IMR-90 (cell line): ENCODE data around the gene FOXP1. TPM values are rescaled to one million over a fixed set of nuclear protein-coding genes. Genes with fewer than 3 reads are reported as not detected.

Experiments used
- ATAC-seq: fragments of 200-7000 bp; cut with Tn5 transposase; 2 replicates; pipeline ENCODE4 v1.9.1; 2020; ENCODE audit warnings: low read depth, mild to moderate bottlenecking, moderate library complexity
- BruUV-seq: library from RNA; stranded (reverse); fragments of 400-500 nt; replicated peaks from 2 replicates; lab custom pipeline; 2021; lab: Mats Ljungman, UMichigan
- CTCF ChIA-PET: fragments of 300-600 bp; formaldehyde crosslinking; extraction: SDS; loops from one replicate; lab custom pipeline; 2021; ENCODE audit warnings: antibody characterized with exemption; lab: Yijun Ruan, JAX
- POLR2A ChIA-PET: fragments of 300-600 bp; sonication (Branson Sonifier 250); formaldehyde crosslinking; loops from one replicate; lab custom pipeline; 2022; ENCODE audit warnings: antibody characterized with exemption; ENCODE audit not compliant: unreplicated experiment; lab: Charles Lee
- DNase-seq: peaks from one replicate; pipeline ENCODE4 v3.0.0; 2013
- H2AFZ ChIP-seq: replicated peaks from 2 replicates; pipeline ENCODE3; 2013; ENCODE audit warnings: low read length, mild to moderate bottlenecking; ENCODE audit not compliant: poor library complexity
- H2AK5ac ChIP-seq: 2 replicates; pipeline ENCODE4 v1.6.1; 2013; ENCODE audit warnings: low read depth, low read length, inconsistent platforms
- H2AK9ac ChIP-seq: replicated peaks from 2 replicates; pipeline ENCODE3; 2013; ENCODE audit warnings: mild to moderate bottlenecking, low read depth, low read length, moderate library complexity; ENCODE audit not compliant: poor library complexity
- H2BK120ac ChIP-seq: 2 replicates; pipeline ENCODE4 v1.6.1; 2013; ENCODE audit warnings: low read depth, low read length, inconsistent platforms
- H2BK15ac ChIP-seq: 3 replicates; pipeline ENCODE4 v1.6.1; 2013; ENCODE audit warnings: low read depth, low read length, inconsistent platforms
- H2BK20ac ChIP-seq: 2 replicates; pipeline ENCODE4 v1.6.1; 2013; ENCODE audit warnings: low read depth, mild to moderate bottlenecking, inconsistent platforms, low read length, moderate library complexity
- H2BK5ac ChIP-seq: 2 replicates; pipeline ENCODE4 v1.6.1; 2013; ENCODE audit warnings: mild to moderate bottlenecking, low read depth, low read length, inconsistent platforms; ENCODE audit not compliant: poor library complexity, severe bottlenecking
- H3K14ac ChIP-seq: replicated peaks from 2 replicates; pipeline ENCODE4 v1.6.1; 2013; ENCODE audit warnings: low read depth, low read length, inconsistent platforms
- H3K18ac ChIP-seq: 2 replicates; pipeline ENCODE4 v1.6.1; 2013; ENCODE audit warnings: low read depth, low read length, control low read depth
- H3K23ac ChIP-seq: 2 replicates; pipeline ENCODE4 v1.6.1; 2013; ENCODE audit warnings: low read depth, low read length, inconsistent platforms
- H3K27ac ChIP-seq: 2 replicates; pipeline ENCODE4 v1.5.1; 2013; ENCODE audit warnings: mild to moderate bottlenecking, control low read depth, low read length; ENCODE audit not compliant: insufficient read depth
- H3K27me3 ChIP-seq: 2 replicates; pipeline ENCODE4 v1.6.1; 2013; ENCODE audit warnings: low read length; ENCODE audit not compliant: control insufficient read depth, insufficient read depth
- H3K36me3 ChIP-seq: 2 replicates; pipeline ENCODE4 v1.6.1; 2013; ENCODE audit warnings: low read length, mixed read lengths; ENCODE audit not compliant: control insufficient read depth, insufficient read depth
- H3K4ac ChIP-seq: 2 replicates; pipeline ENCODE4 v1.6.1; 2013; ENCODE audit warnings: low read depth, low read length, inconsistent platforms
- H3K4me1 ChIP-seq: 2 replicates; pipeline ENCODE4 v1.6.1; 2013; ENCODE audit warnings: low read length, mixed read lengths; ENCODE audit not compliant: control insufficient read depth, insufficient read depth
- H3K4me2 ChIP-seq: 2 replicates; pipeline ENCODE4 v1.6.1; 2013; ENCODE audit warnings: low read depth, mild to moderate bottlenecking, control low read depth, low read length, moderate library complexity
- H3K4me3 ChIP-seq: 2 replicates; pipeline ENCODE4 v1.5.1; 2013; ENCODE audit warnings: low read depth, mild to moderate bottlenecking, control low read depth, low read length, moderate library complexity; ENCODE audit not compliant: insufficient read depth
- H3K56ac ChIP-seq: 2 replicates; pipeline ENCODE4 v1.6.1; 2013; ENCODE audit warnings: low read length, inconsistent platforms; ENCODE audit not compliant: insufficient read depth; ENCODE audit errors: extremely low read depth
- H3K79me1 ChIP-seq, 2 experiments: 2 replicates each; pipeline ENCODE4 v1.6.1; 2013; ENCODE audit warnings: low read length in 2 of 2, inconsistent platforms in 1 of 2, low read depth in 1 of 2
- H3K9ac ChIP-seq: 2 replicates; pipeline ENCODE4 v1.6.1; 2013; ENCODE audit warnings: low read depth, low read length, control low read depth
- H3K9me1 ChIP-seq: 2 replicates; pipeline ENCODE4 v1.6.1; 2013; ENCODE audit warnings: low read length, inconsistent platforms; ENCODE audit not compliant: insufficient read depth
- H3K9me3 ChIP-seq: 2 replicates; pipeline ENCODE4 v1.6.1; 2013; ENCODE audit warnings: low read length; ENCODE audit not compliant: control insufficient read depth, insufficient read depth
- H4K20me1 ChIP-seq: 2 replicates; pipeline ENCODE4 v1.6.1; 2013; ENCODE audit warnings: low read length, inconsistent platforms; ENCODE audit not compliant: insufficient read depth
- H4K5ac ChIP-seq: 2 replicates; pipeline ENCODE4 v1.6.1; 2013; ENCODE audit warnings: mild to moderate bottlenecking, low read depth, low read length, control low read depth
- H4K8ac ChIP-seq, 2 experiments: 2 replicates each; pipeline ENCODE4 v1.6.1; 2013; ENCODE audit warnings: low read depth in 2 of 2, low read length in 2 of 2, control low read depth in 1 of 2, inconsistent platforms in 1 of 2
- H4K91ac ChIP-seq: 2 replicates; pipeline ENCODE4 v1.6.1; 2013; ENCODE audit warnings: low read depth, low read length, inconsistent platforms; ENCODE audit not compliant: insufficient read depth
- BHLHE40 ChIP-seq: fragments of 150-350 bp; IDR thresholded peaks from 2 replicates; pipeline ENCODE4 v1.6.1; 2016; ENCODE audit warnings: mild to moderate bottlenecking, low read depth, low read length
- CHD1 ChIP-seq: IDR thresholded peaks from 2 replicates; pipeline ENCODE4 v1.6.1; 2012; ENCODE audit warnings: low read depth, low read length, improper control_type of control experiment
- MAFK ChIP-seq: IDR thresholded peaks from 2 replicates; pipeline ENCODE4 v1.6.1; 2012; ENCODE audit warnings: low read depth, low read length, improper control_type of control experiment
- POLR2A ChIP-seq: IDR thresholded peaks from 2 replicates; pipeline ENCODE4 v1.6.1; 2012; ENCODE audit warnings: mild to moderate bottlenecking, low read depth, low read length
- WGBS, 2 experiments: methylation state at CpG; one replicate each; pipeline versions ENCODE4 v1.1.5 to v1.1.7; 2013; ENCODE audit warnings: missing lambda C conversion rate in 2 of 2; ENCODE audit not compliant: insufficient read length in 1 of 2; ENCODE audit errors: extremely low coverage in 2 of 2; 5-methylcytosine and 5-hydroxymethylcytosine counted together
- dilution Hi-C: fragments of 300-500 bp; cut with HindIII; formaldehyde crosslinking; loops from one replicate; pipeline ENCODE4 v1.14.3; 2018; ENCODE audit warnings: low sequenced_read_pairs; ENCODE audit not compliant: unreplicated experiment
- in situ Hi-C: fragments of 300-500 bp; cut with MboI; formaldehyde crosslinking; loops from 3 replicates; pipeline ENCODE4 v1.14.3; 2019; ENCODE audit warnings: low sequenced_read_pairs, inconsistent platforms, mixed read lengths
- intact Hi-C: fragments of 100-400 bp; cut with micrococcal nuclease; formaldehyde crosslinking; loops from 2 replicates; pipeline ENCODE4 v1.10.0; 2022
- polyA plus RNA-seq, 3 experiments: library from polyadenylated mRNA; depleted of rRNA; stranded (reverse); fragments of >200 nt; gene quantifications; 2 replicates each; pipeline ENCODE4 v1.2.3, GENCODE V29; 2012; ENCODE audit warnings: low replicate concordance in 1 of 3
- total RNA-seq: library from RNA; depleted of rRNA; stranded (reverse); fragments of >200 nt; gene quantifications from 2 replicates; pipeline ENCODE4 v1.2.3, GENCODE V29; 2012

FOXP1 gene
- total and polyA plus RNA-seq, 2 of the 4 experiments (the other 2 are of a cell fraction): 37.0 to 132 TPM

DNA sequence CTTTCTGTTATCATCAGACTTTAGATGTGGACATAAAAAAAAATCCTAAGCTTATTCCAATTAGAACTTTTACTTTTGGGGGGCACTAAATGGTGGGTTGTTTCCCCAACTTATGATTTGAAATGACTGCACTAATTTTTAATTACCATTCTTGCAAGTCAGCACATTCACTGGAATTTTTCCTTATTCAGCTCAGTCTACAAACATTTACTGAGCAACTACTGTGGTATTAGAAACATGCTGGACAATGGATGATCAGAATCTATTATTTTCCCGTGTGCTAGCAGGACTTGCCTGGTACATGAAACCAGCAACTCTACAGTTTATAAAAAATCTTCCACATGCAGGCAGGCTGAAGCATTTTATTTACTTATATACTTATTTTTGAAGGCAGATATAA is 273.6 kb downstream of the FOXP1 start:
- no peak overlapping the region for H3K4me2 ChIP-seq
- no peak; the same call in 1 of the 2 replicates for ATAC-seq
- H2AK5ac ChIP-seq: no peak overlapping the region
- H4K91ac ChIP-seq: no peak overlapping the region
- H3K27me3 ChIP-seq: no peaks in the 10 kb centered on the region
- H3K79me1 ChIP-seq: peaks cover 6 to 36% of the 10 kb centered on the region in 2 experiments; a peak in 3 of 4 replicates
- H2BK15ac ChIP-seq: no peak overlapping the region
- intact Hi-C loops (loop anchor here (5.0 to 10.0 kb wide), 3 partner anchors 342 to 1245 kb away; no protein-coding TSS in a partner anchor), in situ Hi-C loops (loop anchor here (5.0 to 25.0 kb wide), 5 partner anchors 175 to 765 kb away; partner anchors contain the start of gene FOXP1), dilution Hi-C loops (no loop called here)
- peaks cover 11% of the 10 kb centered on the region for H3K4me1 ChIP-seq
- peak; percentile 47 for DNase-seq
- no TSS peak for BruUV-seq
- H3K9me1 ChIP-seq: 0 out of 2 replicates have a peak, but pooled peaks cover 9% of the 10 kb centered on the region
- no peak overlapping the region for H3K23ac ChIP-seq
- no peak overlapping the region for H2AK9ac ChIP-seq
- H4K20me1 ChIP-seq: no peaks in the 10 kb centered on the region
- H3K9me3 ChIP-seq: no peaks in the 10 kb centered on the region
- H3K4me3 ChIP-seq: no peak overlapping the region
- no peak overlapping the region for H2BK20ac ChIP-seq
- no peak overlapping the region for H2AFZ ChIP-seq
- no peak overlapping the region for H3K9ac ChIP-seq
- H3K14ac ChIP-seq: no peak overlapping the region
- H3K18ac ChIP-seq: no peak overlapping the region
- TF ChIP-seq POLR2A (no peak), CHD1 (no peak), BHLHE40 (no peak), MAFK (peak; percentile 92)
- H3K27ac ChIP-seq: no peak overlapping the region
- H3K56ac ChIP-seq: no peak overlapping the region
- ChIA-PET POLR2A (no interaction called here), CTCF (interaction anchor here (0.5 kb wide), 1 partner anchor 580 kb away, joined by 5 read pairs; no protein-coding TSS in a partner anchor)
- no peak overlapping the region; the same call in 1 of the 2 replicates for H2BK120ac ChIP-seq
- no peak overlapping the region for H4K5ac ChIP-seq
- peak overlapping the region; percentile 78 for H2BK5ac ChIP-seq
- WGBS, 2 experiments: no CpG with 5 or more reads among the region's 1 CpG
- no peaks in the 10 kb centered on the region for H3K36me3 ChIP-seq
- H3K4ac ChIP-seq: no peak overlapping the region; the same call in 1 of the 2 replicates
- H4K8ac ChIP-seq: no peak overlapping the region; a peak in 1 of 4 replicates
